ENCODE measurements around the gene AMFR. TPM values are rescaled to one million over a fixed set of nuclear protein-coding genes. Genes with fewer than 3 reads are reported as not detected.

Gene AMFR
- total and polyA plus RNA-seq, 4 donors = 122 to 239 (median 129) TPM

DNA sequence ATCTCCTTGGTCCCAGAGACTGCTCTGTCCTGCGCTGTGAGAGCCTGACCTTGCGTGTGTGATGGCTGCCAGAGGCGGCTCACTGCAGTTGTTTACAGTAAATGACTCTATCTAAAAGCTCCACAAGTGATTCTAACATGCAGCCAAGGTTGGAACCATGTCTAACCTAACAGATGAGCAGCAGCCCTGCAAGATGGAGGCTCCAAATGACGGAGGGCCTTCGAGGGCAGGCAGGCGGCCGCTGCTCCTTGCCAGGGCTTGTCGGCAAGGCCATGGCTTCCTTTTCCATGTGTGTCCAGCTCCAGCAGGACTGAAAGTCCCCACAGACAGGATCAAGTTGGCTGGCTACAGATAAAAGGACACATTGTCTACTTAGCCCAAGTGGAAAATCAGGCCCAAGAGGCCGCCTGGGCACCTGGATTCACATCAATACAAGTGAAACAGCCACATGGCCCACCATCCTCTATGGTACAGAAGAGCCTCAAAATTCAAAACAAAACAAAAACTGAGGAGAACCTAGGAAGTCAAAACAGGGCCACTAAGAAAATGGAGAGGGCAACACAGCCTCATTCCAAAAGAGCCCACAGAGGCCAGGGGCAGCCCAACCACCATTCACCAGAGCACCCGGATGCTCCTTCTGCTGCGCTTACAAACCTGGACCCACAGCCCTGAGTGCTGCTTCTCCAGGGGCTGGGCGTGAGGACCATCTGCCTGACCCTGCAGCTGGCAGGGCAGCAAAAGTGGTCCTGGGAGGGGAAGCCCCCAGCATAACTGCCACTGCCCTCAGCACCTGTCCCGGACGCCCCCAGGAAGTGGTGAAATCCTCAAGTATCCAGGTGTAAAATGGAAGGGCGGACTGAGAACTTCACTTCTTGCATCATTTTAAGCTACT lies 65.0 kb downstream of the AMFR start:
- Histone ChIP-seq H3K4me1 (ENCODE audit: control insufficient read depth, insufficient read depth, low read length) (peaks cover 24% of the 10 kb centered on the region), H3K9me3 (ENCODE audit: control insufficient read depth, insufficient read depth, low read length) (no peaks in the 10 kb centered on the region), H3K36me3 (ENCODE audit: control insufficient read depth, insufficient read depth, low read length) (peaks cover 52% of the 10 kb centered on the region), H3K27me3 (ENCODE audit: control insufficient read depth, insufficient read depth, low read length) (no peaks in the 10 kb centered on the region), H3K27ac (ENCODE audit: low read depth, low read length) (no peak overlapping the region), H3K4me3 (ENCODE audit: low read depth, low read length) (no peak overlapping the region)
- 94% methylated on average over 9 of the region's 15 CpGs for WGBS (ENCODE audit: insufficient coverage)
- DNase-seq (ENCODE audit: low read depth in 4 of 6, low spot score in 6 of 6) = no peak

DNA sequence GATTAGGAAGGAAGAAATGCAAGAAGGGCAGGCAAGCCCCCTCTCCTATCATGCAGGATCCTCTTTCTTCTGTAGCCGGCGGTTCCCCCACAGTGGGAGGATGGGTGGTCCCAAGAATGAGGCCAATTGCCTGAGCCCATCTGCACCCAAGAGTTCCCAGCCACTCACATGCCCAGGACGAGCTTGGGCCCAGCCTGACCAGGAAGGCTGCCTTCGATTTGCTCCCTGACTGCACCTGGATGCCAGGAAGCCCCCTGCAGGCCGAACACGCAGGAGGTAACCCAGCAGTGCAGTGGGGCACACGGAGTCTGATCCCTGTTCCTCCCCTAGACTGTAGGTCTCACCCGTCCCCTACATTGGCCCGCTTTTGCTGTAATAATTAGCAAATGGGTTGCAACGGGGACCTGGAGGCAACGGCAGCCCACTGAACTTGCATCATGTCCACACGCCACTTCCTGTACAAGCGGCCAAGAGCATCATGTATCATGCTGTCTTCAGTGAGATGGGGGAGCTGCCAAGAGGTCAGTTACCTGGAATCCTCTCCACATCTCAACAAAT lies 67.5 kb downstream of the AMFR start:
- no peaks in the 10 kb centered on the region for H3K9me3 ChIP-seq (ENCODE audit: control insufficient read depth, insufficient read depth, low read length)
- H3K27ac ChIP-seq (ENCODE audit: low read depth, low read length) = no peak overlapping the region
- H3K4me1 ChIP-seq (ENCODE audit: control insufficient read depth, insufficient read depth, low read length) = peaks cover 24% of the 10 kb centered on the region
- peak in 1 of 6 donors; percentile 9 for DNase-seq (ENCODE audit: low read depth in 4 of 6, low spot score in 6 of 6)
- H3K4me3 ChIP-seq (ENCODE audit: low read depth, low read length) = no peak overlapping the region
- 80% methylated on average over 9 of the region's 13 CpGs for WGBS (ENCODE audit: insufficient coverage)
- H3K36me3 ChIP-seq (ENCODE audit: control insufficient read depth, insufficient read depth, low read length) = peaks cover 48% of the 10 kb centered on the region
- H3K27me3 ChIP-seq (ENCODE audit: control insufficient read depth, insufficient read depth, low read length) = no peaks in the 10 kb centered on the region

DNA sequence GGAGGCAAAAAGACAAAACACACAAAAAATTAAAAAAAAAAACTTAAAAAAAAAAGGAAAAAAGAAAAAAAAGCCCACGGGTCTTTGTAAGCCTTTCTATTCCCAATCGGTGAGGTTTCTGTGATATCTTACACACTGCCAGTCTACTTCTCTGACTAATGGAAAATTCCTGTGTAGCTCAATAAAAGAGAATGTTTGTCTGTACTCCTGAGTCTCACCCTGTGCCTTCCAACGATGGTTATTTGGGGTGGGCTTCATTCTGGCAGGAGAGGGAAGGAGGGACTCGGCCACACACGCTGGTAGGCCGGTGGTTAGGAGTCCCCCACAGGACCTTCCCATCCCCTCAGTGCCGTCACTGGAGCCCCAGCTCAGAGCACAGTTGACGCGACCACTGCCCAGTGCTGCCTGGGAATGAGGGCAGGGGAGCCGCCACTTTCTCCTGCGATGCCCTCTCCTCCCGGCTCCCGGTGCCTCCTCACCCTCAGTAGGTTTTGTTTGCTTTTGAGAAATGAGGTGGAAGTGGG lies 68.0 kb downstream of the AMFR start:
- DNase-seq (ENCODE audit: low read depth in 4 of 6, low spot score in 6 of 6) = peak in 2 of 6 donors; percentile 25 to 48
- 54% methylated on average over 4 of the region's 13 CpGs for WGBS (ENCODE audit: insufficient coverage)
- peak overlapping the region; percentile 57 for H3K27ac ChIP-seq (ENCODE audit: low read depth, low read length)
- peak overlapping the region; percentile 45 for H3K4me3 ChIP-seq (ENCODE audit: low read depth, low read length)
- H3K4me1 ChIP-seq (ENCODE audit: control insufficient read depth, insufficient read depth, low read length) = peaks cover 24% of the 10 kb centered on the region
- H3K9me3 ChIP-seq (ENCODE audit: control insufficient read depth, insufficient read depth, low read length) = no peaks in the 10 kb centered on the region
- peaks cover 46% of the 10 kb centered on the region for H3K36me3 ChIP-seq (ENCODE audit: control insufficient read depth, insufficient read depth, low read length)
- no peaks in the 10 kb centered on the region for H3K27me3 ChIP-seq (ENCODE audit: control insufficient read depth, insufficient read depth, low read length)

GRCh38 chr16:56356276-56357240 lies 68.8 kb downstream of the AMFR start:
- WGBS (ENCODE audit: insufficient coverage) = 3% methylated on average over 17 of the region's 33 CpGs
- peak in 5 of 6 donors; percentile 39 to 89 (median 64) for DNase-seq (ENCODE audit: low read depth in 4 of 6, low spot score in 6 of 6)
- H3K36me3 ChIP-seq (ENCODE audit: control insufficient read depth, insufficient read depth, low read length) = peaks cover 48% of the 10 kb centered on the region
- H3K27ac ChIP-seq (ENCODE audit: low read depth, low read length) = peak overlapping the region; percentile 57
- H3K9me3 ChIP-seq (ENCODE audit: control insufficient read depth, insufficient read depth, low read length) = no peaks in the 10 kb centered on the region
- H3K27me3 ChIP-seq (ENCODE audit: control insufficient read depth, insufficient read depth, low read length) = no peaks in the 10 kb centered on the region
- H3K4me3 ChIP-seq (ENCODE audit: low read depth, low read length) = peak overlapping the region; percentile 45
- H3K4me1 ChIP-seq (ENCODE audit: control insufficient read depth, insufficient read depth, low read length) = peaks cover 24% of the 10 kb centered on the region

DNA sequence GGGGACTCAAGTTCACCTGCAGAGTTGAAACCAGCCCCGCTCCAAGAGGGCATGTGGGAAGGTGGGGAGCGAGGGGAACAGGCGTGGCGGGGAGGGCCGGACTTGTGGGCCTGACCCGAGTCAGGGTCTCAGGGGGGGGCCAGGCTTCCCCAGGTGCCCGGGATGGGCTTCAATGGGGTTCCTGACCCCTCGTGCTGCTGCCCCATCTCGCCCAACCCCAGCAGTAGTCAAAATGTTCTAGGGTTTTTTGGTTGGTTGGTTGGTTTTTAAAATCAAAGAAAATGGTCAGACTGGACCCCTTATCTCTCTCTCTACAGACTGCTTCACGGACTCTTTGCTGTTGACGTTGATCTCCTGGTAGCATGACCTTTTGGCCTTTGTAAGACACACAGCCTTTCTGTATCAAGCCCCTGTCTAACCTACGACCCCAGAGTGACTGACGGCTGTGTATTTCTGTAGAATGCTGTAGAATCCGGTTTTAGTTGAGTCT lies 69.5 kb downstream of the AMFR start:
- H3K27me3 ChIP-seq (ENCODE audit: control insufficient read depth, insufficient read depth, low read length) = no peaks in the 10 kb centered on the region
- no peak overlapping the region for H3K4me3 ChIP-seq (ENCODE audit: low read depth, low read length)
- peak overlapping the region; percentile 57 for H3K27ac ChIP-seq (ENCODE audit: low read depth, low read length)
- DNase-seq (ENCODE audit: low read depth in 4 of 6, low spot score in 6 of 6) = no peak
- no peaks in the 10 kb centered on the region for H3K9me3 ChIP-seq (ENCODE audit: control insufficient read depth, insufficient read depth, low read length)
- H3K36me3 ChIP-seq (ENCODE audit: control insufficient read depth, insufficient read depth, low read length) = peaks cover 55% of the 10 kb centered on the region
- peaks cover 24% of the 10 kb centered on the region for H3K4me1 ChIP-seq (ENCODE audit: control insufficient read depth, insufficient read depth, low read length)
- WGBS (ENCODE audit: insufficient coverage) = 93% methylated on average over 3 of the region's 14 CpGs

DNA sequence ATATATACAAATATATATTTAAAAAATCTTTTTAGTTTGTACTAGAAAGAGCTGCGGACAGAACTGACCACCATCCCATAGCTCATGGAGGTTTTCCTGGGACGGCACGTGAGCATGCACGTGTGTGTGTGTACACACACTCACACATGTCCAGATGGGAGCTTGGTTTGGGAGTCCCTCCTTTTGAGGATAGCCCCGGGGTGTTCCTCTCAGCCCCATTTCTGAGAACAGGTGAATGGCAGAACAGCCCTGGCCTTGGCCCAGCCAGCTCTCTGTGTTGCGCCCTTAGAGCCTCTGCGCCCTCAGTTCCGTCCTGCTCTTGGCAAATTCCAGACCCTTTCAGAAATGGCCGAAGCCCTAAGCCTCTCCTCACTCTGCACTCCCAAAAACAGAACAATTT lies 70.1 kb downstream of the AMFR start:
- Histone ChIP-seq H3K4me1 (ENCODE audit: control insufficient read depth, insufficient read depth, low read length) (peaks cover 24% of the 10 kb centered on the region), H3K9me3 (ENCODE audit: control insufficient read depth, insufficient read depth, low read length) (no peaks in the 10 kb centered on the region), H3K27me3 (ENCODE audit: control insufficient read depth, insufficient read depth, low read length) (no peaks in the 10 kb centered on the region), H3K36me3 (ENCODE audit: control insufficient read depth, insufficient read depth, low read length) (peaks cover 56% of the 10 kb centered on the region), H3K4me3 (ENCODE audit: low read depth, low read length) (no peak overlapping the region), H3K27ac (ENCODE audit: low read depth, low read length) (no peak overlapping the region)
- 100% methylated on average over 4 of the region's 9 CpGs for WGBS (ENCODE audit: insufficient coverage)
- no peak for DNase-seq (ENCODE audit: low read depth in 4 of 6, low spot score in 6 of 6)

GRCh38 chr16:56354746-56355145 lies 70.6 kb downstream of the AMFR start:
- WGBS (ENCODE audit: insufficient coverage) = 92% methylated on average over 12 of the region's 17 CpGs
- DNase-seq (ENCODE audit: low read depth in 4 of 6, low spot score in 6 of 6) = no peak
- Histone ChIP-seq H3K4me3 (ENCODE audit: low read depth, low read length) (no peak overlapping the region), H3K4me1 (ENCODE audit: control insufficient read depth, insufficient read depth, low read length) (peaks cover 24% of the 10 kb centered on the region), H3K9me3 (ENCODE audit: control insufficient read depth, insufficient read depth, low read length) (no peaks in the 10 kb centered on the region), H3K36me3 (ENCODE audit: control insufficient read depth, insufficient read depth, low read length) (peaks cover 57% of the 10 kb centered on the region), H3K27me3 (ENCODE audit: control insufficient read depth, insufficient read depth, low read length) (no peaks in the 10 kb centered on the region), H3K27ac (ENCODE audit: low read depth, low read length) (no peak overlapping the region)

GRCh38 chr16:56354016-56354415 lies 71.3 kb downstream of the AMFR start:
- Histone ChIP-seq H3K27me3 (ENCODE audit: control insufficient read depth, insufficient read depth, low read length) (no peaks in the 10 kb centered on the region), H3K27ac (ENCODE audit: low read depth, low read length) (no peak overlapping the region), H3K9me3 (ENCODE audit: control insufficient read depth, insufficient read depth, low read length) (no peaks in the 10 kb centered on the region), H3K36me3 (ENCODE audit: control insufficient read depth, insufficient read depth, low read length) (peaks cover 65% of the 10 kb centered on the region), H3K4me3 (ENCODE audit: low read depth, low read length) (no peak overlapping the region), H3K4me1 (ENCODE audit: control insufficient read depth, insufficient read depth, low read length) (peaks cover 24% of the 10 kb centered on the region)
- no peak for DNase-seq (ENCODE audit: low read depth in 4 of 6, low spot score in 6 of 6)
- 96% methylated on average over 5 of the region's 7 CpGs for WGBS (ENCODE audit: insufficient coverage)
